ENCODE data around the gene PAOX.

Gene PAOX

GRCh38 chr10:133439517-133440461, 60.7 kb downstream of the PAOX start:
- no peak for DNase-seq (ENCODE audit: low spot score)

- no peak for DNase-seq (ENCODE audit: low spot score)
These were observed 61.7 kb downstream of the PAOX start for GRCh38 chr10:133440633-133441285.

Measured in CD4-positive, alpha-beta T cell treated with Interleukin-6 at 100 ng/mL for 8 hours (primary cell).